Brain microvascular endothelial cell (primary cell): ENCODE results near the gene INVS.
"Not testable (repeated sequence)": the region's sequence is repeated elsewhere in the genome, so short reads cannot be mapped to it uniquely, and the experiment has no call there.

Experiments used
- DNase-seq: peaks from one replicate; pipeline ENCODE4 v3.0.0-alpha.2; 2020
- H3K27ac ChIP-seq: fragments of 250-450 bp; sonication (Bioruptor Pico); 2 replicates; pipeline ENCODE4 v1.5.1; 2020; ENCODE audit warnings: mild to moderate bottlenecking, moderate library complexity
- H3K27me3 ChIP-seq: fragments of 250-450 bp; sonication (Bioruptor Pico); replicated peaks from 2 replicates; pipeline ENCODE4 v1.5.1; 2020; ENCODE audit warnings: mild to moderate bottlenecking
- H3K36me3 ChIP-seq: fragments of 250-450 bp; sonication (Bioruptor Pico); replicated peaks from 2 replicates; pipeline ENCODE4 v1.5.1; 2020; ENCODE audit warnings: mild to moderate bottlenecking
- H3K4me3 ChIP-seq: 2 replicates; pipeline ENCODE4 v1.5.1; 2011; ENCODE audit warnings: low read depth, mild to moderate bottlenecking, control low read depth, low read length, moderate library complexity
- in situ Hi-C: cut with HindIII; loops from 2 replicates; pipeline ENCODE4 v1.10.0; 2017; ENCODE audit warnings: low sequenced_read_pairs, low pct_ligation_motif_present
- TF ChIP-seq, protein P1 (sequence below): IDR thresholded peaks from 2 replicates; pipeline ENCODE4 v1.5.1; 2011; ENCODE audit warnings: low read depth, mild to moderate bottlenecking, moderate library complexity, low read length, control low read depth, inconsistent platforms; ENCODE audit errors: missing control alignments

INVS gene

DNA sequence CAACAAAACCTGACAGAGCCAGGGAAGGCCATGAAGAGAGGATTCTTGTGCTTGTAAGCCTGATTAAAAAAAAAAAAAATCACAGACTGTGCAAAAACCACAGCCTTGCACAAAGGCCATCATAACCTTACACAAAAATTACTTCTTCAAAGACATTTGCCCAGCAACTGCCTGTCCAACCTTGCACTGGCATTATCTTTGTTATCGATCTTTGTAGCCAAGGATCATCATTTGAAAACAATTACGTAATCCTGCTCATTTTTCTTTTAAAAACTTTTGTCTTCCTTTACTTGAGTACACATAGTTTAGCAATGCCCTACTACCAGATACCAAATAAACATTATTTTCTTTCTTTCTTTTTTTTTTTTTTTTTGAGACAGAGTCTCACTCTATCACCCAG is 128.6 kb downstream of the INVS start:
- TF ChIP-seq, protein P1, sequence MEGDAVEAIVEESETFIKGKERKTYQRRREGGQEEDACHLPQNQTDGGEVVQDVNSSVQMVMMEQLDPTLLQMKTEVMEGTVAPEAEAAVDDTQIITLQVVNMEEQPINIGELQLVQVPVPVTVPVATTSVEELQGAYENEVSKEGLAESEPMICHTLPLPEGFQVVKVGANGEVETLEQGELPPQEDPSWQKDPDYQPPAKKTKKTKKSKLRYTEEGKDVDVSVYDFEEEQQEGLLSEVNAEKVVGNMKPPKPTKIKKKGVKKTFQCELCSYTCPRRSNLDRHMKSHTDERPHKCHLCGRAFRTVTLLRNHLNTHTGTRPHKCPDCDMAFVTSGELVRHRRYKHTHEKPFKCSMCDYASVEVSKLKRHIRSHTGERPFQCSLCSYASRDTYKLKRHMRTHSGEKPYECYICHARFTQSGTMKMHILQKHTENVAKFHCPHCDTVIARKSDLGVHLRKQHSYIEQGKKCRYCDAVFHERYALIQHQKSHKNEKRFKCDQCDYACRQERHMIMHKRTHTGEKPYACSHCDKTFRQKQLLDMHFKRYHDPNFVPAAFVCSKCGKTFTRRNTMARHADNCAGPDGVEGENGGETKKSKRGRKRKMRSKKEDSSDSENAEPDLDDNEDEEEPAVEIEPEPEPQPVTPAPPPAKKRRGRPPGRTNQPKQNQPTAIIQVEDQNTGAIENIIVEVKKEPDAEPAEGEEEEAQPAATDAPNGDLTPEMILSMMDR = no peak
- H3K27ac ChIP-seq = no peak overlapping the region
- DNase-seq = no peak
- no peak overlapping the region for H3K4me3 ChIP-seq
- no peaks in the 10 kb centered on the region for H3K27me3 ChIP-seq
- no peaks in the 10 kb centered on the region for H3K36me3 ChIP-seq
- in situ Hi-C loops = no loop called here

GRCh38 chr9:100228352-100228869 is 129.4 kb downstream of the INVS start:
- TF ChIP-seq, protein P1 = no peak
- in situ Hi-C loops = no loop called here
- H3K27ac ChIP-seq = no peak overlapping the region
- no peaks in the 10 kb centered on the region for H3K27me3 ChIP-seq
- no peak for DNase-seq
- H3K36me3 ChIP-seq = no peaks in the 10 kb centered on the region
- H3K4me3 ChIP-seq = no peak overlapping the region

DNA sequence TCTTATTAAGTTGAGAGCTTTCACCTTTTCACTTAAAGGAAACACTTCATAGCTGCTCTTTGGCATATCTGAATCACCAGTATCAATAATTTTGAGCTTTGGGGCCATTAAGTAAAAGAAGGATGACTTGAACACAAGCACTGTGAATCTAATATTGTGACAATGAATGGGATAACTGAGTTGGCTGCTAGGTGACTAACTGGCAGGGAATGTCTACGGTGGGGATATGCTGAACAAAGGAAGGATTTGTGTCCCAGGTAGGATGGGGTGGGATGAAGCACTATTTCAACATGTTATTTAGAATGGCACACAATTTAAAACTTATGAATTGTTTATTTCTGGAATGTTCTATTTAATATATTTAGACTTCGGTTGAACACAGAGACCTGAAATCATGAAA is 130.1 kb downstream of the INVS start:
- Histone ChIP-seq H3K27me3 (no peaks in the 10 kb centered on the region), H3K27ac (no peak overlapping the region), H3K4me3 (no peak overlapping the region), H3K36me3 (no peaks in the 10 kb centered on the region)
- in situ Hi-C loops = no loop called here
- DNase-seq = no peak
- TF ChIP-seq, protein P1 = no peak

GRCh38 chr9:100229561-100229960 is 130.5 kb downstream of the INVS start:
- Histone ChIP-seq H3K36me3 (no peaks in the 10 kb centered on the region), H3K27ac (no peak overlapping the region), H3K27me3 (no peaks in the 10 kb centered on the region), H3K4me3 (no peak overlapping the region)
- TF ChIP-seq, protein P1 = no peak
- DNase-seq = no peak
- in situ Hi-C loops = no loop called here

DNA sequence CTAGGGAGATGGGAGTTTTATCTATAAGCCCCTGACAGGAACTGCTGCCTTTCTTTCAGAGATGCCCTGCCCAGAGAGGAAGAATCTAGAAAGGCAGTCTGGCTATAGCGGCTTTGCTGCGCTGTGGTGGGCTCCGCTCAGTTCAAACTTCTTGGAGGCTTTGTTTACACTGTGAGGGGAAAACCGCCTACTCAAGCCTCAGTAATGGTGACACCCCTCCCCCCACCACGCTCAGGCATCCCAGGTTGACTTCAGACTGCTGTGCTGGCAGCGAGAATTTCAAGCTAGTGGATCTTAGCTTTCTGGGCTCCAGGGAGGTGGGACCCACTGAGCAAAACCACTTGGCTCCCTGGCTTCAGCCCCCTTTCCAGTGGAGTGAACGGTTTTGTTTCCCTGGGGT is 137.9 kb downstream of the INVS start:
- H3K36me3 ChIP-seq, DNase-seq, H3K4me3 ChIP-seq, H3K27me3 ChIP-seq, H3K27ac ChIP-seq, in situ Hi-C loops: not testable (repeated sequence)

DNA sequence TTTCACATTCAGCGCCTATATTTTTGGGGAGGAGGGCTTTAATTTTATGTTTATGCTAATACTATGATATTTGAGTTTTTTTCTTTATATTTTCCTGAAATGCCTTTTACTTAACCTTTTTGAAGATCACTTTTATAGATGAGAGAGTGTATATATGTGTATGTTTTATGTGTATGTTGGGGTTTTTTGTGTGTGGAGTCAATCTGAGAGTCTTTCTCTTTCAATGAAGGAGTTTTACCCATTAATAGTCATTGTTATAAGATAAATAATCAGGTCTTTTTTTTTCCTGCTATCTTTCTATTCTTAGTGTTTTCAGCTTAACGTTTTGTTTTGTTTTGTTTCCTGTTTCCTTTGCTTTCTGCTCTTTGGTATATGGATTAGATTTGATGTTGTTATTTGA is 141.5 kb downstream of the INVS start:
- in situ Hi-C loops = no loop called here
- Histone ChIP-seq H3K27me3 (no peaks in the 10 kb centered on the region), H3K4me3 (no peak overlapping the region), H3K36me3 (peaks cover 7% of the 10 kb centered on the region), H3K27ac (no peak overlapping the region)
- TF ChIP-seq, protein P1 = no peak
- DNase-seq = no peak
